HCT116 (cell line): ENCODE data around the gene VRK1. TPM values are rescaled to one million over a fixed set of nuclear protein-coding genes. Genes with fewer than 3 reads are reported as not detected.

Experiments
- ATAC-seq: fragments of 200-7000 bp; cut with Tn5 transposase; 2 replicates; pipeline ENCODE4 v1.9.1; 2020; ENCODE audit warnings: mild to moderate bottlenecking, moderate library complexity
- BruUV-seq: library from RNA; stranded (reverse); fragments of 400-500 nt; replicated peaks from 2 replicates; lab custom pipeline; 2021; lab: Mats Ljungman, UMichigan
- CTCF ChIA-PET: fragments of 300-600 bp; sonication (Branson Sonifier 250); formaldehyde crosslinking; loops from one replicate; lab custom pipeline; 2021; ENCODE audit warnings: antibody characterized with exemption; lab: Charles Lee
- POLR2A ChIA-PET: fragments of 300-600, 350-600 bp; sonication (Branson Sonifier 250); formaldehyde crosslinking; loops from one replicate; lab custom pipeline; 2021; ENCODE audit warnings: antibody characterized with exemption; lab: Charles Lee
- RAD21 ChIA-PET, 2 experiments: fragments of 300-600 bp; sonication (Branson Sonifier 250); formaldehyde crosslinking; loops; one replicate each; lab custom pipeline; 2023; ENCODE audit warnings: low total read pairs in 2 of 2; ENCODE audit not compliant: uncharacterized antibody in 2 of 2, unreplicated experiment in 2 of 2, low non-redundant PET in 1 of 2; lab: Charles Lee
- DNase-seq: peaks from one replicate; pipeline ENCODE4 v3.0.0-alpha.2; 2010; ENCODE audit warnings: low read depth, low spot score
- H2AFZ ChIP-seq: fragments of 200-600 bp; shearing (Covaris generic), sonication (generic); 2 replicates; pipeline ENCODE4 v1.6.1; 2017; ENCODE audit warnings: low read depth, mixed run types, mixed read lengths, antibody characterized with exemption, low read length; ENCODE audit not compliant: poor library complexity, severe bottlenecking
- H3K27ac ChIP-seq: 2 replicates; pipeline ENCODE4 v1.5.1; 2012; ENCODE audit warnings: low read depth, low read length
- H3K27me3 ChIP-seq: fragments of 200-600 bp; sonication (generic); 2 replicates; pipeline ENCODE4 v1.6.1; 2016; ENCODE audit warnings: mixed run types, low read length, mixed read lengths; ENCODE audit not compliant: insufficient read depth
- H3K36me3 ChIP-seq, 2 experiments: fragments of 200-500 bp in 1 of 2; fragments of 200-600 bp in 1 of 2; sonication (Bioruptor generic) in 1 of 2; sonication (generic) in 1 of 2; 2 replicates each; pipeline versions ENCODE4 v1.5.1 to v1.6.1; 2014 to 2016; ENCODE audit warnings: low read length in 2 of 2, inconsistent platforms in 1 of 2, mixed read lengths in 1 of 2, mixed run types in 1 of 2; ENCODE audit not compliant: insufficient read depth in 2 of 2, control insufficient read depth in 1 of 2
- H3K4me1 ChIP-seq, 2 experiments: fragments of 200-600 bp in 1 of 2; sonication (generic) in 1 of 2; 2 replicates each; pipeline versions ENCODE4 v1.5.1 to v1.6.1; 2012 to 2017; ENCODE audit warnings: low read length in 2 of 2, inconsistent platforms in 1 of 2, mild to moderate bottlenecking in 1 of 2, mixed read lengths in 1 of 2, mixed run types in 1 of 2, moderate library complexity in 1 of 2; ENCODE audit not compliant: insufficient read depth in 2 of 2, control insufficient read depth in 1 of 2
- H3K4me2 ChIP-seq: fragments of 200-600 bp; sonication (generic); 2 replicates; pipeline ENCODE4 v1.6.1; 2017; ENCODE audit warnings: mixed run types, low read length, mixed read lengths
- H3K4me3 ChIP-seq, 2 experiments: fragments of 200-600 bp in 1 of 2; sonication (generic) in 1 of 2; replicated peaks in 1 of 2; 2 replicates each; pipeline ENCODE4 v1.5.1; 2011 to 2016; ENCODE audit warnings: low read length in 2 of 2, control low read depth in 1 of 2, low read depth in 1 of 2, mild to moderate bottlenecking in 1 of 2, mixed read lengths in 1 of 2, mixed run types in 1 of 2
- H3K79me2 ChIP-seq: fragments of 200-600 bp; sonication (generic); 2 replicates; pipeline ENCODE4 v1.6.1; 2017; ENCODE audit warnings: mild to moderate bottlenecking, mixed run types, low read length, moderate library complexity, mixed read lengths; ENCODE audit not compliant: insufficient read depth
- H3K9ac ChIP-seq: fragments of 200-600 bp; sonication (generic); 2 replicates; pipeline ENCODE4 v1.6.1; 2016; ENCODE audit warnings: low read length, mixed read lengths
- H3K9me2 ChIP-seq: fragments of 200-600 bp; sonication (generic), shearing (Covaris generic); 2 replicates; pipeline ENCODE4 v1.6.1; 2017; ENCODE audit warnings: mixed run types, mild to moderate bottlenecking, moderate library complexity; ENCODE audit not compliant: insufficient read depth
- H3K9me3 ChIP-seq, 2 experiments: fragments of 200-500 bp in 1 of 2; fragments of 200-600 bp in 1 of 2; sonication (Bioruptor generic) in 1 of 2; sonication (generic) in 1 of 2; 2 replicates each; pipeline ENCODE4 v1.6.1; 2014 to 2017; ENCODE audit warnings: low read length in 2 of 2, mixed read lengths in 2 of 2, inconsistent platforms in 1 of 2, low read depth in 1 of 2, mild to moderate bottlenecking in 1 of 2, mixed run types in 1 of 2, moderate library complexity in 1 of 2; ENCODE audit not compliant: control insufficient read depth in 1 of 2, insufficient read depth in 1 of 2
- H4K20me1 ChIP-seq: fragments of 200-600 bp; sonication (generic), shearing (Covaris generic); 2 replicates; pipeline ENCODE4 v1.6.1; 2017; ENCODE audit warnings: mixed run types, mild to moderate bottlenecking, moderate library complexity; ENCODE audit not compliant: insufficient read depth
- CBX3 ChIP-seq: IDR thresholded peaks from 2 replicates; pipeline ENCODE4 v1.6.1; 2012; ENCODE audit warnings: low read depth
- EZH2phosphoT487 ChIP-seq: fragments of 200-600 bp; IDR thresholded peaks from 2 replicates; pipeline ENCODE4 v1.6.1; 2018; ENCODE audit warnings: antibody characterized with exemption, borderline replicate concordance
- JUND ChIP-seq: IDR thresholded peaks from 2 replicates; pipeline ENCODE4 v1.6.1; 2012
- POLR2AphosphoS5 ChIP-seq: IDR thresholded peaks from 2 replicates; pipeline ENCODE4 v1.6.1; 2011; ENCODE audit warnings: mild to moderate bottlenecking, low read depth, low read length, moderate library complexity
- RAD21 ChIP-seq: IDR thresholded peaks from 2 replicates; pipeline ENCODE4 v1.6.1; 2012; ENCODE audit warnings: low read depth, mild to moderate bottlenecking
- SIN3A ChIP-seq: IDR thresholded peaks from 2 replicates; pipeline ENCODE4 v1.6.1; 2012; ENCODE audit warnings: low read depth
- SP1 ChIP-seq: IDR thresholded peaks from 2 replicates; pipeline ENCODE4 v1.6.1; 2012; ENCODE audit warnings: low read depth
- ZBTB33 ChIP-seq: IDR thresholded peaks from 2 replicates; pipeline ENCODE4 v1.6.1; 2011; ENCODE audit warnings: mild to moderate bottlenecking, low read length, moderate library complexity; ENCODE audit not compliant: insufficient replicate concordance; ENCODE audit errors: extremely low read depth
- ZNF274 ChIP-seq: fragments of 200-500 bp; sonication (Bioruptor generic); IDR thresholded peaks from 2 replicates; pipeline ENCODE4 v1.6.1; 2014; ENCODE audit warnings: mild to moderate bottlenecking, low read depth, low read length, inconsistent platforms
- intact Hi-C: fragments of 100-400 bp; cut with micrococcal nuclease; formaldehyde crosslinking; loops from 2 replicates; pipeline ENCODE4 v1.10.0; 2022
- total RNA-seq: library from RNA; stranded (reverse); gene quantifications from one replicate; pipeline ENCODE4 v1.2.1, GENCODE V29; 2021; ENCODE audit not compliant: unreplicated experiment
- TF ChIP-seq, protein P1 (sequence below): IDR thresholded peaks from 2 replicates; pipeline ENCODE4 v1.6.1; 2012
- TF ChIP-seq, protein P2 (sequence below): IDR thresholded peaks from 2 replicates; pipeline ENCODE4 v1.6.1; 2012

The VRK1 gene
- total RNA-seq, 1 experiment from 2014 or later: 51.4 TPM

- DNase-seq (no peak), ATAC-seq (no peak)
- Histone ChIP-seq H3K9ac (no peak overlapping the region), H3K27me3 (no peaks in the 10 kb centered on the region), H2AFZ (no peak overlapping the region), H3K9me2 (no peaks in the 10 kb centered on the region), H3K27ac (no peak overlapping the region), H3K4me1 (peaks cover 0 to 9% of the 10 kb centered on the region in 2 experiments; a peak in 2 of 4 replicates), H3K79me2 (peaks cover 59% of the 10 kb centered on the region), H4K20me1 (peaks cover 14% of the 10 kb centered on the region; the same call in 1 of the 2 replicates), H3K9me3 (no peaks in the 10 kb centered on the region), H3K4me2 (no peak overlapping the region), H3K36me3 (peaks cover 2 to 17% of the 10 kb centered on the region in 2 experiments; a peak in 2 of 4 replicates), H3K4me3 (no peak overlapping the region)
- ChIA-PET POLR2A (no interaction called here), CTCF (no interaction called here), RAD21 (no interaction called here)
- no TSS peak for BruUV-seq
- TF ChIP-seq CBX3: no peak
- TF ChIP-seq RAD21: no peak
- no peak for TF ChIP-seq ZBTB33
- TF ChIP-seq SIN3A: no peak
- TF ChIP-seq JUND: no peak
- TF ChIP-seq EZH2phosphoT487: no peak
- TF ChIP-seq, protein P1, sequence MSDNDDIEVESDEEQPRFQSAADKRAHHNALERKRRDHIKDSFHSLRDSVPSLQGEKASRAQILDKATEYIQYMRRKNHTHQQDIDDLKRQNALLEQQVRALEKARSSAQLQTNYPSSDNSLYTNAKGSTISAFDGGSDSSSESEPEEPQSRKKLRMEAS: no peak
- TF ChIP-seq ZNF274: no peak
- no peak for TF ChIP-seq SP1
- TF ChIP-seq, protein P2, sequence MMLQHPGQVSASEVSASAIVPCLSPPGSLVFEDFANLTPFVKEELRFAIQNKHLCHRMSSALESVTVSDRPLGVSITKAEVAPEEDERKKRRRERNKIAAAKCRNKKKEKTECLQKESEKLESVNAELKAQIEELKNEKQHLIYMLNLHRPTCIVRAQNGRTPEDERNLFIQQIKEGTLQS: no peak
- no peak for TF ChIP-seq POLR2AphosphoS5
- intact Hi-C loops: no loop called here
Observed at GRCh38 chr14:96847451-96847850, 50.3 kb downstream of the VRK1 start.
